Endodermal cell (in vitro differentiated cells): ENCODE data around the gene MAN2B2. TPM values are rescaled to one million over a fixed set of nuclear protein-coding genes. Genes with fewer than 3 reads are reported as not detected.
A peak's percentile ranks its signal among the peaks of the same experiment; 100 is the strongest.

ENCODE experiments used
- DNase-seq: peaks from one replicate; pipeline ENCODE4 v3.0.0-alpha.2; 2017
- H3K27ac ChIP-seq: 2 replicates; pipeline ENCODE4 v1.5.1; 2013; ENCODE audit warnings: mild to moderate bottlenecking, low read depth, low read length, moderate library complexity
- H3K27me3 ChIP-seq: 2 replicates; pipeline ENCODE4 v1.6.1; 2013; ENCODE audit warnings: mild to moderate bottlenecking, low read length, moderate library complexity; ENCODE audit not compliant: insufficient read depth, control insufficient read depth, poor library complexity, severe bottlenecking
- H3K36me3 ChIP-seq: 2 replicates; pipeline ENCODE4 v1.7.0; 2013; ENCODE audit warnings: mild to moderate bottlenecking, low read length, moderate library complexity; ENCODE audit not compliant: control insufficient read depth, insufficient read depth
- H3K4me1 ChIP-seq: one replicate; pipeline ENCODE4 v1.7.0; 2013; ENCODE audit warnings: low read length; ENCODE audit not compliant: control insufficient read depth, insufficient read depth
- H3K4me3 ChIP-seq: 2 replicates; pipeline ENCODE4 v1.5.1; 2013; ENCODE audit warnings: mild to moderate bottlenecking, low read length, moderate library complexity
- H3K9ac ChIP-seq: 2 replicates; pipeline ENCODE4 v1.6.1; 2013; ENCODE audit warnings: mild to moderate bottlenecking, low read length, moderate library complexity; ENCODE audit not compliant: poor library complexity, severe bottlenecking; ENCODE audit errors: extremely low read depth
- H3K9me3 ChIP-seq: 2 replicates; pipeline ENCODE4 v1.6.1; 2013; ENCODE audit warnings: mild to moderate bottlenecking, low read length, moderate library complexity; ENCODE audit not compliant: control insufficient read depth
- H3K27ac Mint-ChIP-seq: 2 replicates; pipeline ENCODE4 v1.8.0; 2020; ENCODE audit warnings: mixed read lengths
- H3K27me3 Mint-ChIP-seq: 2 replicates; pipeline ENCODE4 v1.8.0; 2021; ENCODE audit warnings: mild to moderate bottlenecking, mixed read lengths; ENCODE audit not compliant: insufficient read depth
- H3K36me3 Mint-ChIP-seq: 2 replicates; pipeline ENCODE4 v1.8.0; 2020; ENCODE audit warnings: low read depth, mixed read lengths
- H3K4me1 Mint-ChIP-seq: 2 replicates; pipeline ENCODE4 v1.8.0; 2020; ENCODE audit warnings: mixed read lengths
- H3K4me3 Mint-ChIP-seq: 2 replicates; pipeline ENCODE4 v1.8.0; 2020; ENCODE audit warnings: mild to moderate bottlenecking, moderate library complexity, mixed read lengths
- H3K9me3 Mint-ChIP-seq: 2 replicates; pipeline ENCODE4 v1.8.0; 2020; ENCODE audit warnings: mild to moderate bottlenecking, mixed read lengths
- WGBS, 2 experiments: methylation state at CpG; one replicate each; pipeline versions ENCODE4 v1.1.5 to v1.1.7; 2013; ENCODE audit warnings: missing lambda C conversion rate in 2 of 2, mixed read lengths in 1 of 2; ENCODE audit not compliant: insufficient coverage in 1 of 2, insufficient read length in 1 of 2; 5-methylcytosine and 5-hydroxymethylcytosine counted together
- total RNA-seq, 2 donors: library from RNA; stranded (reverse); fragmentation: NEBNext Ultra II Directional in 1 of 2; extraction: Animal tissue kit (Norgen Biotek cat#: 25700) in 1 of 2; gene quantifications; 2 replicates in 1 of 2; 3 replicates in 1 of 2; pipeline ENCODE4 v1.2.1, GENCODE V29; 2021
- TF ChIP-seq, protein P1 (sequence below): fragments of 200-600 bp; sonication (generic); conservative IDR thresholded peaks from 2 replicates; pipeline ENCODE4 v1.5.0; 2021; ENCODE audit warnings: antibody characterized with exemption, mild to moderate bottlenecking

Gene MAN2B2
- total RNA-seq, 2 donors from 2014 or later: 13.3 to 20.8 TPM

GRCh38 chr4:6529021-6529420, 46.0 kb upstream of the MAN2B2 start:
- Histone ChIP-seq H3K9me3 (no peaks in the 10 kb centered on the region), H3K4me1 (peaks cover 23% of the 10 kb centered on the region), H3K9ac (peak overlapping the region; percentile 51), H3K27ac (no peak overlapping the region), H3K4me3 (no peak overlapping the region), H3K36me3 (no peaks in the 10 kb centered on the region), H3K27me3 (no peaks in the 10 kb centered on the region)
- H3K27ac Mint-ChIP-seq: peak overlapping the region; percentile 96
- H3K36me3 Mint-ChIP-seq: no peaks in the 10 kb centered on the region
- no peaks in the 10 kb centered on the region for H3K9me3 Mint-ChIP-seq
- DNase-seq: peak; percentile 85
- peaks cover 2% of the 10 kb centered on the region for H3K27me3 Mint-ChIP-seq
- no peak overlapping the region for H3K4me3 Mint-ChIP-seq
- 59 to 63% methylated on average over 8 to 10 of the region's 10 CpGs for WGBS, 2 experiments
- H3K4me1 Mint-ChIP-seq: peaks cover 33% of the 10 kb centered on the region
- TF ChIP-seq, protein P1, sequence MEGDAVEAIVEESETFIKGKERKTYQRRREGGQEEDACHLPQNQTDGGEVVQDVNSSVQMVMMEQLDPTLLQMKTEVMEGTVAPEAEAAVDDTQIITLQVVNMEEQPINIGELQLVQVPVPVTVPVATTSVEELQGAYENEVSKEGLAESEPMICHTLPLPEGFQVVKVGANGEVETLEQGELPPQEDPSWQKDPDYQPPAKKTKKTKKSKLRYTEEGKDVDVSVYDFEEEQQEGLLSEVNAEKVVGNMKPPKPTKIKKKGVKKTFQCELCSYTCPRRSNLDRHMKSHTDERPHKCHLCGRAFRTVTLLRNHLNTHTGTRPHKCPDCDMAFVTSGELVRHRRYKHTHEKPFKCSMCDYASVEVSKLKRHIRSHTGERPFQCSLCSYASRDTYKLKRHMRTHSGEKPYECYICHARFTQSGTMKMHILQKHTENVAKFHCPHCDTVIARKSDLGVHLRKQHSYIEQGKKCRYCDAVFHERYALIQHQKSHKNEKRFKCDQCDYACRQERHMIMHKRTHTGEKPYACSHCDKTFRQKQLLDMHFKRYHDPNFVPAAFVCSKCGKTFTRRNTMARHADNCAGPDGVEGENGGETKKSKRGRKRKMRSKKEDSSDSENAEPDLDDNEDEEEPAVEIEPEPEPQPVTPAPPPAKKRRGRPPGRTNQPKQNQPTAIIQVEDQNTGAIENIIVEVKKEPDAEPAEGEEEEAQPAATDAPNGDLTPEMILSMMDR: no peak

DNA sequence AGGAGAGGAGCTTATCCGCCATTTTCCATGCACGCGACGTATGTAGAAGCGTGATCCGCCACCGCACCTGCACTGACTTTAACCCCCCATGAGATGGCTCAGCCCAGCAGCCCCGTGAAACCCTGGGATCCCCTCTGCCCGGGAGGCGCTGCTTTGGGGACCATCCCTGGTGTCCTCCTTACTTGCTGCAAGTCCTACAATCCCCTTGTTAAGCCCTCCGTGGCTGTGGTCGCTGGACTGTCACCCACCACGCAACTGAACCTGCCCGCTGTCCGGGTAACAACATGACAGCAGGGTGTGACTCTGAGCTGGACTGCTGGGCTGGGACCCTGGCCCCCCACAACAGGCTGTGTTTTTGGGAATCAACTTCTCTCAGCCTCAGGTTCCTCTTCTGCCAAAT, 44.7 kb upstream of the MAN2B2 start:
- H3K36me3 Mint-ChIP-seq: no peaks in the 10 kb centered on the region
- H3K4me3 Mint-ChIP-seq: no peak overlapping the region
- H3K27me3 Mint-ChIP-seq: peaks cover 2% of the 10 kb centered on the region
- no peak overlapping the region for H3K4me3 ChIP-seq
- DNase-seq: no peak
- 93 to 96% methylated on average over 10 to 15 of the region's 15 CpGs for WGBS, 2 experiments
- no peaks in the 10 kb centered on the region for H3K36me3 ChIP-seq
- H3K4me1 ChIP-seq: peaks cover 23% of the 10 kb centered on the region
- no peaks in the 10 kb centered on the region for H3K9me3 Mint-ChIP-seq
- H3K9me3 ChIP-seq: no peaks in the 10 kb centered on the region
- H3K27me3 ChIP-seq: no peaks in the 10 kb centered on the region
- no peak overlapping the region for H3K9ac ChIP-seq
- peaks cover 33% of the 10 kb centered on the region for H3K4me1 Mint-ChIP-seq
- TF ChIP-seq, protein P1: no peak
- no peak overlapping the region for H3K27ac ChIP-seq
- no peak overlapping the region for H3K27ac Mint-ChIP-seq

- Histone ChIP-seq H3K9ac (no peak overlapping the region), H3K36me3 (no peaks in the 10 kb centered on the region), H3K9me3 (no peaks in the 10 kb centered on the region), H3K4me1 (peaks cover 23% of the 10 kb centered on the region), H3K27me3 (no peaks in the 10 kb centered on the region), H3K4me3 (no peak overlapping the region), H3K27ac (no peak overlapping the region)
- Mint-ChIP-seq H3K27me3 (peaks cover 2% of the 10 kb centered on the region), H3K9me3 (no peaks in the 10 kb centered on the region), H3K4me3 (no peak overlapping the region), H3K27ac (no peak overlapping the region), H3K36me3 (no peaks in the 10 kb centered on the region), H3K4me1 (peaks cover 31% of the 10 kb centered on the region)
- no peak for DNase-seq
- TF ChIP-seq, protein P1: no peak
- 79 to 82% methylated on average over 7 to 9 of the region's 9 CpGs for WGBS, 2 experiments
Observed at GRCh38 chr4:6530964-6531363, 44.0 kb upstream of the MAN2B2 start.
